ENCODE data around the gene ACAD10.

The ACAD10 gene

GRCh38 chr12:111775205-111776193 lies 89.6 kb downstream of the ACAD10 start:
- in situ Hi-C loops (cut with HindIII; ENCODE audit: low pct_unique_long_range_greater_than_20kb, low sequenced_read_pairs): no loop called here
- no peak for TF ChIP-seq JUND (IDR thresholded peaks at IDR 0.05; ENCODE audit: low read depth)
- DNase-seq (ENCODE audit: low read depth in 1 of 2, low spot score in 1 of 2): peak in 1 of 2 experiments; percentile 68

- no peak for DNase-seq (ENCODE audit: low read depth in 1 of 2, low spot score in 1 of 2)
- TF ChIP-seq JUND (IDR thresholded peaks at IDR 0.05; ENCODE audit: low read depth): no peak
- in situ Hi-C loops (cut with HindIII; ENCODE audit: low pct_unique_long_range_greater_than_20kb, low sequenced_read_pairs): no loop called here
These were observed 91.0 kb downstream of the ACAD10 start for GRCh38 chr12:111776836-111777344.

DNA sequence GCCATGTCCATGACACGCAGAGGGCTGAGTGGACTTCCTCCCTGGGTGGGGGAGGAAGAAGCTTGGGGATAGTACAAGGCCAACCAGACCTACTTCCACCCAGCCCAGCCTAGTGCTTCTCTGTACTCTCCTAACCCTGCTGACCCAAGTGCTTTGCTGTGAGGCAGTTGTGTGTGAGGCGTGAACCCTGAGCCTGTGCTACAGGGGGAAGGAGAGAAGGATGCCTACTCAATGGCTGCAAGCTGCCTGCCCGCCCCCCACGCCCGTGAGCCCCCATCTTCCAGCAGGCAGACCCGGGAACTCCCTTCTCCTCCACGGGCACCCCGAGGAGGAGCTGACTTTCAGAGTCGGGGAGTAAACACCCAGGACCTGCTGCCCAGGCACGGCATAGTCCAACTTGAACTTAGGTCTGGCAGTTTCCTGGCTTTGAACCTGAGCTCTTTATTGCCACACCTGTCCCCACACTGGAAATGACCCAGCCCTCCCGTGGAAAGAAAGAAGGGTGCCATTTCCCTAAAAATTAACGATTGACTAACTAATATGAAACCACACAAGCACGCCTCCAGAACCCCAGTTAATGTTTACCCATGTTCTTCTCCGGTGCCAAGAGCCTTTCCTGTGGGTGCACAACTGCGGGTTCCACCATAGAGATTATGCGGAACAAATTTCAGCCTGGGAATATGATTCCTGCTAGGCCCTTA lies 91.6 kb downstream of the ACAD10 start:
- in situ Hi-C loops (cut with HindIII; ENCODE audit: low pct_unique_long_range_greater_than_20kb, low sequenced_read_pairs): no loop called here
- TF ChIP-seq JUND (IDR thresholded peaks at IDR 0.05; ENCODE audit: low read depth): no peak
- no peak for DNase-seq (ENCODE audit: low read depth in 1 of 2, low spot score in 1 of 2)

DNA sequence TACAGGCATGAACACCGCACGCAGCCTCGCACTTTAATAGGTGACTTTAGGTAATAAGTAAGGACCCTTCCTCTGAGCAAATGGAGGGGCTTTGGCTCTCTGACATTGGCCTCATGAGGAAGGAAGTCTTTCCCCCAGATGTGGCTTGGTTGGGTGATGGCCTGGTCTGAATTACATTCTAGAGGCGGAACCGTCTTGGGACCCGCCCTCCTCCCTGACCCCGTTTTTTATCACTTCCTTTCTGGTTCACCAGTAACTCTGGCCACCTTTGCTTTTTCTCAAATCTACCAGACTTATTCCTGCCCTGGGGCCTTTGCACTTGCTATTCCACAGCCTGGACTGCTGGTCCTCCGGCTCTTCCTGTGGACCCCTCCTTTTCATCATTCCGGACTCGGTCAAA lies 94.3 kb downstream of the ACAD10 start:
- DNase-seq (ENCODE audit: low read depth in 1 of 2, low spot score in 1 of 2): no peak
- in situ Hi-C loops (cut with HindIII; ENCODE audit: low pct_unique_long_range_greater_than_20kb, low sequenced_read_pairs): no loop called here
- TF ChIP-seq JUND (IDR thresholded peaks at IDR 0.05; ENCODE audit: low read depth): no peak

DNA sequence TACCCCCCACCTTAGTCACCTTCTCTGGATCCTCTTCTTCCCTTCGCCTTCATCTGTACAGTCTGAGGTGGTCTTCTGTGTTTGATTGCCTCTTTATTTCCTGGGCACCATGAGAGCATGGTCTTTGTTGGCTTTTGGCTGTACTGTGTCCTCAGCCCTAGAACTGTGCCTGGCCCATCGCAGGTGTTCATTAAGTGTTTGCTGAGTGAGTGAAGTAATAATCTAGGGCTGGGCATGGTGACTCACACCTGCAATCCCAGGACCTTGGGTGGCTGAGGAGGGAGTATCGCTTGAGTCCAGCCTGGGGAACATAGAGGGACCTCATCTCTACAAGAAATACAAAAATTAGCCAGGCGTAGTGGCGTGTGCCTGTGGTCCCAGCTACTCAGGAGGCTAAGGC lies 94.8 kb downstream of the ACAD10 start:
- in situ Hi-C loops (cut with HindIII; ENCODE audit: low pct_unique_long_range_greater_than_20kb, low sequenced_read_pairs): no loop called here
- no peak for DNase-seq (ENCODE audit: low read depth in 1 of 2, low spot score in 1 of 2)
- no peak for TF ChIP-seq JUND (IDR thresholded peaks at IDR 0.05; ENCODE audit: low read depth)

- in situ Hi-C loops (cut with HindIII; ENCODE audit: low pct_unique_long_range_greater_than_20kb, low sequenced_read_pairs): no loop called here
- TF ChIP-seq JUND (IDR thresholded peaks at IDR 0.05; ENCODE audit: low read depth): no peak
- DNase-seq (ENCODE audit: low read depth in 1 of 2, low spot score in 1 of 2): no peak
These were observed 95.3 kb downstream of the ACAD10 start for GRCh38 chr12:111781085-111781658.

- in situ Hi-C loops (cut with HindIII; ENCODE audit: low pct_unique_long_range_greater_than_20kb, low sequenced_read_pairs): no loop called here
- no peak for DNase-seq (ENCODE audit: low read depth in 1 of 2, low spot score in 1 of 2)
- no peak for TF ChIP-seq JUND (IDR thresholded peaks at IDR 0.05; ENCODE audit: low read depth)
These were observed 97.2 kb downstream of the ACAD10 start for GRCh38 chr12:111783046-111783445.

- TF ChIP-seq JUND (IDR thresholded peaks at IDR 0.05; ENCODE audit: low read depth): no peak
- no peak for DNase-seq (ENCODE audit: low read depth in 1 of 2, low spot score in 1 of 2)
- in situ Hi-C loops (cut with HindIII; ENCODE audit: low pct_unique_long_range_greater_than_20kb, low sequenced_read_pairs): no loop called here
These were observed 99.1 kb downstream of the ACAD10 start for GRCh38 chr12:111784953-111785352.

DNA sequence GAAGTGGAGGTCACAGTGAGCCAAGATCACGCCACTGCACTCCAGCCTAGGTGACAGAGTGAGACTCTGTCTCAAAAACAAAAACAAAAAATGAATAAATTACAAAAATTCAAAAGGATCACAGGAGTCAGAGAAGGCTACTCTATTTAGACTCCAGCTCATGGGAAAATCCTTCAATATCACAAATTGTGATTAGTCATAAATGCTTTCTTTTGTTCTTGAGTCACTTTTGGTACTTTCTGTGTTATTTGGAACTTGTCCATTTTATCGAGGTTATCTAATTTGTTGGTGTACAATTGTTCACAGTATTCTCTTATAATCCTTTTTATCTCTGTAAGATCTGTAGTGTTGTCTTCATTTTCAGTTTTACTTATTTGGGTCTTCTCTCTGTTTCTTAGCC lies 99.8 kb downstream of the ACAD10 start:
- no peak for DNase-seq (ENCODE audit: low read depth in 1 of 2, low spot score in 1 of 2)
- in situ Hi-C loops (cut with HindIII; ENCODE audit: low pct_unique_long_range_greater_than_20kb, low sequenced_read_pairs): no loop called here
- TF ChIP-seq JUND (IDR thresholded peaks at IDR 0.05; ENCODE audit: low read depth): no peak

- in situ Hi-C loops (cut with HindIII; ENCODE audit: low pct_unique_long_range_greater_than_20kb, low sequenced_read_pairs): no loop called here
- peak in 1 of 2 experiments; percentile 87 for DNase-seq (ENCODE audit: low read depth in 1 of 2, low spot score in 1 of 2)
- TF ChIP-seq JUND (IDR thresholded peaks at IDR 0.05; ENCODE audit: low read depth): no peak
These were observed 102.4 kb downstream of the ACAD10 start for GRCh38 chr12:111788178-111788654.

GRCh38 chr12:111789779-111790178 lies 103.9 kb downstream of the ACAD10 start:
- DNase-seq (ENCODE audit: low read depth in 1 of 2, low spot score in 1 of 2): no peak
- TF ChIP-seq JUND (IDR thresholded peaks at IDR 0.05; ENCODE audit: low read depth): no peak
- in situ Hi-C loops (cut with HindIII; ENCODE audit: low pct_unique_long_range_greater_than_20kb, low sequenced_read_pairs): no loop called here

DNA sequence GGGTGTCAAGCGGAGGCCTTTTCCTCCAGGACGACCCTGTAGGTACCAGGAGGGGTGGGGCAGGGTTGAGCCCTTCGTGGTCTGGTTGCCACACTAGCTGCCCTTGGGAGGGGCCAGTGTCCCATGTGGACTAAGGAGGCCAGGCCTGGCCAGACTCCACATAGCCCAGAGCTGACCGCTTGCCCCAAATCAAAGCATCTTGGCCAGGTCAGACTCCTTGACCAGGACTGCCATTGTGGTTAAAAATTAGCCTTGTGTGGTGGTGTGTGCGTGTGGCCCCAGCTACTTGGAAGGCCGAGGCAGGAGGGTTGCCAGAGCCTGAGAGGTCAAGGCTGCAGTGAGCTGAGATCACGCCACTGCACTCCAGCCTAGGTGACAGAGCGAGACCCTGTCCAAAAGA lies 105.7 kb downstream of the ACAD10 start:
- no peak for DNase-seq (ENCODE audit: low read depth in 1 of 2, low spot score in 1 of 2)
- TF ChIP-seq JUND (IDR thresholded peaks at IDR 0.05; ENCODE audit: low read depth): no peak
- in situ Hi-C loops (cut with HindIII; ENCODE audit: low pct_unique_long_range_greater_than_20kb, low sequenced_read_pairs): no loop called here

Measured in T47D (cell line).